Neural cell (in vitro differentiated cells): ENCODE measurements around the gene CNTNAP5. TPM values are rescaled to one million over a fixed set of nuclear protein-coding genes. Genes with fewer than 3 reads are reported as not detected.

ENCODE experiments used
- H2AFZ ChIP-seq: fragments of 200-600, 300-800 bp; sonication (generic), shearing (Covaris generic); 2 replicates; pipeline ENCODE4 v1.6.0; 2014; ENCODE audit warnings: low read depth, mild to moderate bottlenecking, antibody characterized with exemption, low read length, moderate library complexity
- H3F3A ChIP-seq: fragments of 200-600 bp; shearing (Covaris generic); 2 replicates; pipeline ENCODE4 v1.6.1; 2016; ENCODE audit warnings: mild to moderate bottlenecking, moderate library complexity, mixed read lengths, antibody characterized with exemption, low read length; ENCODE audit not compliant: insufficient read depth, poor library complexity, severe bottlenecking
- H3K27ac ChIP-seq: fragments of 200-600, 300-800 bp; sonication (generic), shearing (Covaris generic); 2 replicates; pipeline ENCODE4 v1.5.1; 2014; ENCODE audit warnings: mild to moderate bottlenecking, low read length, moderate library complexity
- H3K27me3 ChIP-seq: fragments of 300-800, 200-600 bp; sonication (generic), shearing (Covaris generic); 2 replicates; pipeline ENCODE4 v1.6.0; 2014; ENCODE audit warnings: mild to moderate bottlenecking, low read depth, low read length, moderate library complexity; ENCODE audit not compliant: insufficient read depth
- H3K36me3 ChIP-seq: fragments of 300-800, 200-600 bp; sonication (generic), shearing (Covaris generic); 2 replicates; pipeline ENCODE4 v1.5.1; 2014; ENCODE audit warnings: mild to moderate bottlenecking, antibody characterized with exemption, low read length, moderate library complexity; ENCODE audit not compliant: insufficient read depth
- H3K4me2 ChIP-seq: fragments of 300-800, 200-600 bp; sonication (generic), shearing (Covaris generic); 2 replicates; pipeline ENCODE4 v1.6.0; 2014; ENCODE audit warnings: mild to moderate bottlenecking, low read length
- H3K4me3 ChIP-seq: fragments of 300-800, 200-600 bp; sonication (generic), shearing (Covaris generic); 2 replicates; pipeline ENCODE4 v1.5.1; 2014; ENCODE audit warnings: mild to moderate bottlenecking, low read length, moderate library complexity
- H3K79me2 ChIP-seq: fragments of 200-600 bp; shearing (Covaris generic); replicated peaks from 2 replicates; pipeline ENCODE4 v1.6.0; 2014; ENCODE audit warnings: mild to moderate bottlenecking, low read length, moderate library complexity; ENCODE audit not compliant: insufficient read depth
- H3K9ac ChIP-seq: fragments of 300-800, 200-600 bp; sonication (generic), shearing (Covaris generic); 2 replicates; pipeline ENCODE4 v1.6.1; 2016; ENCODE audit warnings: mild to moderate bottlenecking, low read length, mixed read lengths
- H3K9me2 ChIP-seq: fragments of 200-600 bp; shearing (Covaris generic); 2 replicates; pipeline ENCODE4 v1.6.1; 2016; ENCODE audit warnings: mild to moderate bottlenecking, low read length, mixed read lengths; ENCODE audit not compliant: insufficient read depth
- H3K9me3 ChIP-seq: fragments of 200-600, 300-800 bp; sonication (generic), shearing (Covaris generic); 2 replicates; pipeline ENCODE4 v1.6.1; 2016; ENCODE audit warnings: mild to moderate bottlenecking, mixed run types, low read length, moderate library complexity, mixed read lengths
- H4K20me1 ChIP-seq: fragments of 200-600 bp; shearing (Covaris generic); 2 replicates; pipeline ENCODE4 v1.6.1; 2016; ENCODE audit warnings: mild to moderate bottlenecking, mixed run types; ENCODE audit not compliant: insufficient read depth
- EP300 ChIP-seq: fragments of 450-650 bp; conservative IDR thresholded peaks from 2 replicates; pipeline ENCODE4 v1.6.1; 2014; ENCODE audit warnings: antibody characterized with exemption, mild to moderate bottlenecking, moderate library complexity; ENCODE audit not compliant: poor library complexity, severe bottlenecking
- EZH2 ChIP-seq: fragments of 200-600, 300-800 bp; shearing (Covaris generic), sonication (generic); IDR thresholded peaks from 2 replicates; pipeline ENCODE4 v1.6.1; 2014; ENCODE audit warnings: antibody characterized with exemption, low read length, borderline replicate concordance, mild to moderate bottlenecking; ENCODE audit not compliant: insufficient read depth, poor library complexity, severe bottlenecking
- POLR2AphosphoS5 ChIP-seq: IDR thresholded peaks from 2 replicates; pipeline ENCODE4 v1.6.1; 2012
- RAD21 ChIP-seq: fragments of 450-650 bp; conservative IDR thresholded peaks from 2 replicates; pipeline ENCODE4 v1.6.1; 2014; ENCODE audit warnings: antibody characterized with exemption, mild to moderate bottlenecking, moderate library complexity
- SMC3 ChIP-seq: fragments of 450-650 bp; conservative IDR thresholded peaks from 2 replicates; pipeline ENCODE4 v1.6.1; 2014; ENCODE audit warnings: antibody characterized with exemption, mild to moderate bottlenecking, moderate library complexity; ENCODE audit not compliant: poor library complexity
- TAF1 ChIP-seq: IDR thresholded peaks from 2 replicates; pipeline ENCODE4 v1.6.1; 2012; ENCODE audit warnings: low read depth
- polyA plus RNA-seq: library from polyadenylated mRNA; depleted of rRNA; stranded (reverse); fragments of >200 nt; gene quantifications from 2 replicates; pipeline ENCODE4 v1.2.3, GENCODE V29; 2014
- TF ChIP-seq, protein P1 (sequence below): fragments of 450-650 bp; IDR thresholded peaks from 2 replicates; pipeline ENCODE4 v1.5.1; 2014; ENCODE audit warnings: antibody characterized with exemption, mild to moderate bottlenecking, moderate library complexity; ENCODE audit not compliant: poor library complexity, severe bottlenecking

Gene CNTNAP5
- polyA plus RNA-seq, 1 donor from 2014 or later: 19.3 TPM

DNA sequence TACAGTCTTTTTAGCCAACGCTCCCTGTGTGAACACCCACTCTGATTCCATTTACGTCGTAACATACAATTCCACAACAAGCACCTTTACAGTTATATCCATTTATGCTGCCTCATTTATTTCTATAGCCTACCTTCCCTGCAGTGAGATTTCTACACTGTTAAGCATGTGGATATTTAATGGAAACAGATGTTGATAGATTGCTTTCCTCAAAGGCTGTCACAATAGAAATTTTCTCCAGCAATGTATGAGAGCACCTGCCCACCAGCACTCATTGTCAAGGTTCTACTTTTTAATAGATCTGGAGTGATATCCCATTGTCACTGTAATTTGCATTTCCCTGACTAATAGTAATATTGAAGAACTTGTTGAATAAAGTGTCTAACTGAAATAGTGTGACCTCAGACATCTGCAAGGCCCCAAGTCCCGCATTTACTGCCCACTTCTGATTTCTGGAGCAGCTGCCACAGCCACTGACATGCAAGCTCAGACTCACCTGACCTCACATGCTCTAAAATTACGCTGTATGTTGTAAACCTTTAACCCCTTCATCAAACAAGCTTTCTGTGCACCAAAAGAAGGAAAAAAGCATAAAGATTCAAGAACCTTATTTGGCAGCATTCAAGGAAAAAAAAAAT lies 295.1 kb downstream of the CNTNAP5 start:
- no peak overlapping the region for H3K4me3 ChIP-seq
- no peaks in the 10 kb centered on the region for H3K79me2 ChIP-seq
- H3K36me3 ChIP-seq: no peaks in the 10 kb centered on the region
- H3K27me3 ChIP-seq: no peaks in the 10 kb centered on the region
- TF ChIP-seq EP300: peak; percentile 63
- TF ChIP-seq POLR2AphosphoS5: peak; percentile 79
- TF ChIP-seq SMC3: no peak
- no peak overlapping the region for H3K9ac ChIP-seq
- no peak overlapping the region for H3K27ac ChIP-seq
- no peak overlapping the region for H3K4me2 ChIP-seq
- no peaks in the 10 kb centered on the region for H3K9me3 ChIP-seq
- peaks cover 5% of the 10 kb centered on the region for H3F3A ChIP-seq
- no peak overlapping the region for H2AFZ ChIP-seq
- H4K20me1 ChIP-seq: no peaks in the 10 kb centered on the region
- no peaks in the 10 kb centered on the region for H3K9me2 ChIP-seq

DNA sequence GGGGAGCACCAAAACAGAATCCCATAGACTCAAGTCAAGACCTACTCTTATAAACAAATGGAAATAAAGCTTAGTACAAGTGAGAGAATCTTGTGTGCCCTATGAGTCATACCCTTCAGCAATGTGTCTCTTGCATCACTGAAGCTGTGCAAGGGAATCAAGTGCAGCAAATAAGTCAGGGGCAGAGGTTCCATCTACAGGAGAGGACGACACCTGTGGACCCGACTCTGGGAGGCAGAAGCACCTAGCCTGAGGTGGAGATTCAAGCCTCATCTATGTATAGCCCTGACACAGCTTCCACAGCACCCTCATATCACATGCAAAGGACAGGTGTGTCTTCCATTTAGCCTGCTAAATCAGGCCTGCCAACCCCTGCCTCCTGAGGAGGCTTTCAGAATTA lies 298.2 kb downstream of the CNTNAP5 start:
- Histone ChIP-seq H3K9me3 (no peaks in the 10 kb centered on the region), H4K20me1 (no peaks in the 10 kb centered on the region), H2AFZ (no peak overlapping the region), H3F3A (peaks cover 5% of the 10 kb centered on the region), H3K27ac (no peak overlapping the region), H3K27me3 (no peaks in the 10 kb centered on the region), H3K9ac (no peak overlapping the region), H3K4me2 (no peak overlapping the region), H3K79me2 (no peaks in the 10 kb centered on the region), H3K9me2 (no peaks in the 10 kb centered on the region), H3K36me3 (no peaks in the 10 kb centered on the region), H3K4me3 (no peak overlapping the region)
- TF ChIP-seq TAF1 (no peak), RAD21 (no peak), POLR2AphosphoS5 (no peak)

DNA sequence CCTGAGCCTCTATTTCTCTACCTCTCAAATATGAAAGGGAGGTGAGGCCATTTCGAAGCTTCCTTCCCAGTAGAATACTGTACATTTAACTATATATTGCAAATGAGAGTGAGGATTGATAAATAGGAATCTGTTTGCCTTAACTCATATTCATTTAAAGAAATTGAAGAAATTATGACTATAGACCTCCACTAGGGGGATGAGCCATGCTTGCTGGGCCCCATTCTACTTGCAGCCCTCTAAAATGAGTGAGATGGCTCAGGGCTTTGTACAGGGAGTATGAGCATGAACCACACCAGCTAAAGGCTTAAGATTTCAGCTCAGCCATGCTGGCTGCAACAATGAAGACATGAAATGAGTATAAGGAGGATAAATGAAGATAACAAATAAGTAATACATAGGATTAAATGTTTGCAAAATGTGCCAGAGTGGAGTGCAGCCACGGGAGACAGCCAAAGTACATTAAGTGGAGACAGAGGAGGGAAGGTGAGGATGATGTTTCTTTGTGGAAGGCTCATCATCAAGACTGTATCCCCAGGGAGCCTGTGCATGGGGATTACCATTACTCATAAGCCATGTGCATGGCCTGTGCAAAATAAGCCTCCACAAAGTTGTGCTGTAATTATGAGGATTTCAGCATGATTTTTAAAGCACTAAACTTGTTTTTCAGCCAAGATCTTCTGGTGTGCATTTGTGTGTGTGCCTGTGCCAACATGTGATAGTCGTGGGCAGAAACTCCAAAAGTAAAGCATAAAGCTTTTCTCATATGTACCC lies 300.8 kb downstream of the CNTNAP5 start:
- H2AFZ ChIP-seq: no peak overlapping the region
- no peak overlapping the region for H3K27ac ChIP-seq
- H3K9me2 ChIP-seq: no peaks in the 10 kb centered on the region
- H3K79me2 ChIP-seq: no peaks in the 10 kb centered on the region
- H3K4me2 ChIP-seq: no peak overlapping the region
- H3F3A ChIP-seq: no peaks in the 10 kb centered on the region
- no peaks in the 10 kb centered on the region for H4K20me1 ChIP-seq
- H3K36me3 ChIP-seq: no peaks in the 10 kb centered on the region
- H3K9ac ChIP-seq: no peak overlapping the region
- H3K4me3 ChIP-seq: no peak overlapping the region
- TF ChIP-seq, protein P1, sequence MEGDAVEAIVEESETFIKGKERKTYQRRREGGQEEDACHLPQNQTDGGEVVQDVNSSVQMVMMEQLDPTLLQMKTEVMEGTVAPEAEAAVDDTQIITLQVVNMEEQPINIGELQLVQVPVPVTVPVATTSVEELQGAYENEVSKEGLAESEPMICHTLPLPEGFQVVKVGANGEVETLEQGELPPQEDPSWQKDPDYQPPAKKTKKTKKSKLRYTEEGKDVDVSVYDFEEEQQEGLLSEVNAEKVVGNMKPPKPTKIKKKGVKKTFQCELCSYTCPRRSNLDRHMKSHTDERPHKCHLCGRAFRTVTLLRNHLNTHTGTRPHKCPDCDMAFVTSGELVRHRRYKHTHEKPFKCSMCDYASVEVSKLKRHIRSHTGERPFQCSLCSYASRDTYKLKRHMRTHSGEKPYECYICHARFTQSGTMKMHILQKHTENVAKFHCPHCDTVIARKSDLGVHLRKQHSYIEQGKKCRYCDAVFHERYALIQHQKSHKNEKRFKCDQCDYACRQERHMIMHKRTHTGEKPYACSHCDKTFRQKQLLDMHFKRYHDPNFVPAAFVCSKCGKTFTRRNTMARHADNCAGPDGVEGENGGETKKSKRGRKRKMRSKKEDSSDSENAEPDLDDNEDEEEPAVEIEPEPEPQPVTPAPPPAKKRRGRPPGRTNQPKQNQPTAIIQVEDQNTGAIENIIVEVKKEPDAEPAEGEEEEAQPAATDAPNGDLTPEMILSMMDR: peak; percentile 36
- no peak for TF ChIP-seq EZH2
- H3K27me3 ChIP-seq: no peaks in the 10 kb centered on the region
- no peaks in the 10 kb centered on the region for H3K9me3 ChIP-seq
